ENCODE data around the gene KIRREL1.

Gene KIRREL1

DNA sequence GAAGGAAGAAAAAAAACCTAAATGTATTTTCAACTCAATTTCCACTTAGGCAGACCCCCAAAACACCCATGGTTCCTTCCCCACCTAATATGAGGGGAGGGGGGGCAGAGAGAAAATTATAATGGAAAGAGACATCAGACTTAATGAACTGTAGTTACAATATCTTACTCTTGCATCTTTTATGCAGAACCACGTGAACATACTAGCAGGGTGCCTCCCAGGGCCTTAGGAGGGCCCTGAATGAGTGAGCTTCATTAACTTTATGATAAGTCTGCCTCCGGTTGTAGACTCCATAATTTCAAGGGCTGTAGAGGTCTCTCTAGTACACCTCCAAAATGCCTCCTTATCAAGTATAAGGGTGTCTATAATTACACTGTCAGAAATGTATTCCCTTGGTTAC lies 11.3 kb upstream of the KIRREL1 start:
- in situ Hi-C loops (cut with HindIII; ENCODE audit: low pct_unique_long_range_greater_than_20kb, low sequenced_read_pairs) = no loop called here
- no peak for DNase-seq (ENCODE audit: low read depth in 1 of 2, low spot score in 1 of 2)
- TF ChIP-seq JUND (IDR thresholded peaks at IDR 0.05; ENCODE audit: low read depth) = no peak

DNA sequence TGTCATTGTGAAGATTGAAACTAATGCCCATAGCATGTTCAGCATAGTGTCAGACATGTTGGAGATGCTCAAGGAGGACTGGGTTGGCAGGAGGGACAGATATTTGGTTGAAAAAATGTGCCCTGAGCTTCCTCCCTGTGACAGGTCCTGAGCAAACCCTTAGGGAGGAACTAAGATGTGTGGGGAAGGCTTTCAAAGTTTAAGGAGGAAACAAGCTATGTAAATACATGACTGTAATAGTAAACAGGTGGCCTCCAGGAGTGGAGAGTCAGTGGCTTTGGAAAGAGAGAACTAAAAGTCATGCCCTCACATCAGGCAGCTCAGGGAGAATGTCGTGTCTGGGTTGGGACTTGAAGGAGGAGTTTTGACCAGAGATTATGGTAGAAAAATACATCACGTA lies 9.7 kb upstream of the KIRREL1 start:
- no peak for TF ChIP-seq JUND (IDR thresholded peaks at IDR 0.05; ENCODE audit: low read depth)
- peak in 1 of 2 experiments; percentile 43 for DNase-seq (ENCODE audit: low read depth in 1 of 2, low spot score in 1 of 2)
- in situ Hi-C loops (cut with HindIII; ENCODE audit: low pct_unique_long_range_greater_than_20kb, low sequenced_read_pairs) = no loop called here

DNA sequence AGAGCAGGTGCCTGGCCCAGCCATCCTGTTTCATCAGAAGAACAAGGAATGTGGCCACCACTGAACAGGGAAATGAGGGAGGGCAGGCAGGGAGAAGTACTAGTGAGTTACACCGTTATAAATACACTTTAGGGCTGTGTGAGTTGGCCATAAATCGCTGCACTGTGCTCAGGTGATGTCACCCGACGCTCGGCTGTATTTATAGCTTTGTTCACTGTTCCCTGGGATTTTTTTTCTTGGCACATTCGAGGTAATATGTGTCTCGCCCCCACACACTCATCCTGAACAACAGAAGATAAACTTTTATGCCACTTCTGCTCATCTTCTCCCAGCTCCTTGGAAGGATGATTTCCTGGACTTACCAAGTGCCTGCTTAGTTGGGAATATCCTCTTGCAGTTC lies 9.0 kb upstream of the KIRREL1 start:
- DNase-seq (ENCODE audit: low read depth in 1 of 2, low spot score in 1 of 2) = no peak
- in situ Hi-C loops (cut with HindIII; ENCODE audit: low pct_unique_long_range_greater_than_20kb, low sequenced_read_pairs) = no loop called here
- TF ChIP-seq JUND (IDR thresholded peaks at IDR 0.05; ENCODE audit: low read depth) = no peak

DNA sequence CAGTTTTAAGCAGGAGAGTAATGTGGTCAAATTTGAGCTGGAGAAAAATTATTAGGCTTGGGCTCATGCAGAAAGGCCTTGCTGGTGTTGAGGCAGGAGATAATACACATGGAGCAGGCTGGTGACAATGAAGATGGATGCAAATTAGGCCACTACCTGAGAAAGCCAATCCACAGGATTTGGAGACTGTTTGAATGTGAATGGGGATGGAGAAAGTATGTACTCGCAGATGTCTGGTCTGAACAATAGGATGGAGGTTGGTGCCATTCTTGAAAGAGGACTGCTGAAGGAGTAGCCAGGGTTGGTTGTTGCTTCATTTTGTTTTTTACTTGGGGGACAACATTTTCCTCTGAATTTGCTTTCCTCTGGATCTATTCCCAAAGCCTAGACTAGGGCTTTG lies 8.0 kb upstream of the KIRREL1 start:
- TF ChIP-seq JUND (IDR thresholded peaks at IDR 0.05; ENCODE audit: low read depth) = no peak
- in situ Hi-C loops (cut with HindIII; ENCODE audit: low pct_unique_long_range_greater_than_20kb, low sequenced_read_pairs) = no loop called here
- DNase-seq (ENCODE audit: low read depth in 1 of 2, low spot score in 1 of 2) = no peak

DNA sequence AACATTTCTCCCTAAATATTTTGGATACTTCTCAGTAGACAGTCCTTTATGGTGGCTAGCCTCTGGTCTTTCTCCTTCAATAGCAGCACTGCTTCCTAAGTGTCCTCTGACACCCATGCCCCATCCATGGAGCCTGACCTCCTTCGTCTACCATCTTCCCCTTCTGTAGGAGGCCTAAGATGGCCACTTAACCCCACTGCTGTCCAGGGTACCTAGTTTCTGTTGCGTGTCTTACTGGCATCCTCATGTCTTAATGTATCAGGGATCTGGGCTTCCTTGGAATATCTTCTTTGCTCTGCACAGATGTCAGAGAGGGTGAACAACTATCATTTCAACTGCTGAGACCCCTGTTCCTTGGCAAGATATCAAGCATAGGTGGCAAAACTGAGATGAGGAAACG lies 5.4 kb upstream of the KIRREL1 start:
- TF ChIP-seq JUND (IDR thresholded peaks at IDR 0.05; ENCODE audit: low read depth) = no peak
- in situ Hi-C loops (cut with HindIII; ENCODE audit: low pct_unique_long_range_greater_than_20kb, low sequenced_read_pairs) = no loop called here
- DNase-seq (ENCODE audit: low read depth in 1 of 2, low spot score in 1 of 2) = no peak

DNA sequence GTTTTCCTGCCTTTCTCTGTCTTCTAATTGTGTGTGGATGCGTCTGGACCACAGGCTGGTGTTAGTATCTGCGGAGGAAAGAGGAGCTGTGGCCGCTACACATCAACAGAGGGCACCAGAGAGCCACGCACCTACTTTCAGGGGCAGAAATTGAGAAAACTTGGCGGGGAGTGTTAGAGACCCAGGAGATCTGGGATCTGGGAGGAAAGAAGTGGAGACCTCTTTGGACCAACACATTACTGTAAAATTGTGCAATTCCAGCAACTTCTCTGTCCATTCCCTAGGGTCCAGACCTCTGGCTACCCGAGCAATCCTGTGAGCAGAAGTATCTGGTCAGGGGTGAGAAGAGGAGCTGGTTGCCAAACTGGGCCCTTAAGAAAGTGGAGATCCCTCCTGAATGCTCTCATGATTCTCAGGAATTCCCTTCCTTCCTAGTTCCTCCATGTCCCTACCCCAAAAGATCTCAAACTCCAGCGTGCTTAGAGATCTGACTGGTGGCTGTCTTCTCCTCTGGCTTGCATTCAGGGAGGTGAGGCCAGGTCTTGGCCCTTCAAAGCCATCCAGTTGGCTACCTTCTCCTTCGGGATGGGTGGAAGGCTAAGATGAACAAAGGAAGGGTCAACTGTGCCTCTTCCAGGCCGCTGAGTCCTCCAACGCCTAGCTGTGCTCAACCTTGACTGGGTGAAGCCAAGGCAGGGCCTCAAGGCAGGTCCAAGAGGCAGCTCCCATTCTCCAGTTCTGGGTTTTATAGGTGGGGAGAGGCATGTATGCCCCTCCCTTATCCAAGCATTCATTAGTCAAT lies 1.2 kb upstream of the KIRREL1 start:
- in situ Hi-C loops (cut with HindIII; ENCODE audit: low pct_unique_long_range_greater_than_20kb, low sequenced_read_pairs) = no loop called here
- no peak for TF ChIP-seq JUND (IDR thresholded peaks at IDR 0.05; ENCODE audit: low read depth)
- peak; percentile 75 to 79 for DNase-seq (ENCODE audit: low read depth in 1 of 2, low spot score in 1 of 2)

DNA sequence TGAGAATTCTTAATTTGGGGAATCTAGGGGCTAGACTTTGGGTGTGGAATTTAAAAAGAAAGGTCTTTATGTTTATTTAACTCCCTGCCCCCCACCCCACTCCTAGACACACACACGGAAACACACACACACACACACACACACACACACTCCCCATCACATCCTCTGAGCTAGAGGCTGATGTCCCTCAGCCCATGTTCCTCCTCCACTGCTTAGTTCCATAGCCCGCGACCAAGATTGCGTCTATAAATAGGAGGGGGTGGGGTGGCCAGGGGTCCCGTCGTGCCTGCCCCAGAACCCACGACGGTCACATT lies 655 bp upstream of the KIRREL1 start:
- no peak for DNase-seq (ENCODE audit: low read depth in 1 of 2, low spot score in 1 of 2)
- no peak for TF ChIP-seq JUND (IDR thresholded peaks at IDR 0.05; ENCODE audit: low read depth)
- in situ Hi-C loops (cut with HindIII; ENCODE audit: low pct_unique_long_range_greater_than_20kb, low sequenced_read_pairs) = no loop called here

DNA sequence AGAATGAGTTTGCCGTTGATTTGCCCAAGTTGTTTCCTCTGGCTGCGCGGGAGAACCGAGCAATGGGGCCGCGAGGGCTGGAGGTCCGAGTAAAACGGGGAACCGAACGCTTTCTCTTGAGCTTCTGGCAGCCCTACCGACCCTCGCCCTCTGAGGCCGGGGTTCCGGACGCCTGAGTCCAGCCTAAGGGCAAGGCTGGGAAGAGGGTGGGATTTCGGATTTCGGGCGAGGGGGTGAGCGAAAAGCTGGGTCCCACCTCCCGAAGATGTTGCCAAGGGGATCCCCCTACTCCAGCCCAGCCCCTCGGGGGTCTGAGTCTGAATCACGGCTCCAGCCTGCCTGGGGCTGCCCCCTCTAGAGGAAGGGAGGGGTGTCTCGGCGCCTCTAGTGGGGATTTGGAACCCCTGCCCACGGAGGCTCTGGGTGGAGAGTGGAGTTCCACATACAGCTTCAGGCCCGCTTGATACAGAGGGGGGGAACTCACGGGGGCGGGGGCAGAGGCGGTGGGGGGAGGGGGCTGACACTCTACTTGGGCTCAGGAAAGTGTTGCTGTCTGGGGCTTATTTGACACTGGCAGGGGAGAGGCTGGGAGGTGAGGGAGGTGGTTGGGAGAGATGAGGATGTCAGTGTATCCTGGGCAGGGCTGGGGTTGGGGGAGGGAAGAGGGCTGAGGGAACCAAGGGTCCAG lies 617 bp downstream of the KIRREL1 start:
- in situ Hi-C loops (cut with HindIII; ENCODE audit: low pct_unique_long_range_greater_than_20kb, low sequenced_read_pairs) = no loop called here
- DNase-seq (ENCODE audit: low read depth in 1 of 2, low spot score in 1 of 2) = no peak
- TF ChIP-seq JUND (IDR thresholded peaks at IDR 0.05; ENCODE audit: low read depth) = no peak

DNA sequence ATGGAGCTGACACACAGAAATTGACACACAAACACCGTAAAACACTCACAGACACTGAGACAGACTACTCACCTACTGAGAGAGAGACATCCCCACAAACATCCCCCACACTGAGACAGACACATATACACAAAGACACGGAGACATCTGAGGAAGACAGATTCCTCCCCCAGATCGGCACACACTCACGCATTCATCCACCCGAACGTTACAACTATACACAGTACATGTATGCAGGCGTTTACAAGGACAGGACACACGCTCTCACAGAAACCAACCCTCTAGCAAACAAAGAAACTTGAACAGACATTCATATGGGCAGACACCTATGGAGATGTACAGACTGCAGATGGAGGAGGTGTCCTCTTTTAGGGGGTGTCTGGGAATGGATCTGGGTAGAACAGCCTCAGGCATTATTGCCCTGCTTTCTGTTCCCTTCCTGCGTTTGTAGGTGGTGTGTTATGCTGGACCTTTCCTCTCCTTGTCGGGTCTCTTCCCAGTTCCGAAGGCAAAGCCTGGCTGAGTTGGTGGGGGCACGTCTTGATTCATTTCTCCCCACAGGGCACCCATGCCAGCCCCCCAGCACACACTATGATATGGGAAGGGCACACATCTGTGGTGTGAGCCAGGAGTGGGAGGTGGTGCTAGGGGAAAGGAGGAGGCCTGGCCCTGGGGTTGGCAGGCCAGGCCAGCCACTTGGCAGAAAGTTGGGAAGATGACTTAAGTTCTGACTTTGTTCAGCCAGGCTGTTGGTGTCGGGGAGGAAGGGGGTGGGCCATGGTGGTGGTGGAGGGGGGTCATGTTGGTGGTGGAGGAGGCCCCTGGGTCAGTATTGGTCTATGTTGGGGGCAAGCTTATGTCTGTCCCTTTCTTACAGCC lies 1.5 kb downstream of the KIRREL1 start:
- DNase-seq (ENCODE audit: low read depth in 1 of 2, low spot score in 1 of 2) = no peak
- in situ Hi-C loops (cut with HindIII; ENCODE audit: low pct_unique_long_range_greater_than_20kb, low sequenced_read_pairs) = no loop called here
- TF ChIP-seq JUND (IDR thresholded peaks at IDR 0.05; ENCODE audit: low read depth) = no peak

DNA sequence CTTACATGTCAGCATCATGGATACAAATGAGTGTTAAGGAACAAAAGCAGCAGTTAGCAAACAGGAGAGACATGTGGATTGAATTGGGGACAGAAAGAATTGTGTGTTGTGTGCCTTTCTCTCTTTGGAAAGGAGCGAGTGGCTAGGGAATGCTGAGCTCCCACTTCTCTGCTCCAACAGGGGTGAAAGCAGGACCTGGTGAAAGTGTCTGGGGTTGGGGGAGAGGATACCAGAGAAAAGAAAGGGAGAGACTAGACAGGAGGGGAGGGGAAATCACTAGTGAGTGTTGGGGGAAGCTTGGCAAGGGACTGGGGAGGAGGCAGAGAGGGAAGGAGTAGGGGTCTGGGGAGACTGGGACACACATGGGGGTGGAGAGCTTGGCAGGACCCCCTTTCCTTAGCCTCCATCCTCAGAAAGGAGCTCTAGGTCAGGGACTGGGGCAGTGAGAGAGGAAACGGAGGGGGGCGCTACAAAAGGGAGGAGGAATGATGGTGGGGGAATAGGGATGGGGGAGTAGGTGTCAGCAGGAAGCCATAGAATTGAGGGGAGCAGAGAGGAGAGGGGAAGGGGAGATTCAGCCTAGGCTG lies 2.2 kb downstream of the KIRREL1 start:
- in situ Hi-C loops (cut with HindIII; ENCODE audit: low pct_unique_long_range_greater_than_20kb, low sequenced_read_pairs) = no loop called here
- no peak for DNase-seq (ENCODE audit: low read depth in 1 of 2, low spot score in 1 of 2)
- no peak for TF ChIP-seq JUND (IDR thresholded peaks at IDR 0.05; ENCODE audit: low read depth)

DNA sequence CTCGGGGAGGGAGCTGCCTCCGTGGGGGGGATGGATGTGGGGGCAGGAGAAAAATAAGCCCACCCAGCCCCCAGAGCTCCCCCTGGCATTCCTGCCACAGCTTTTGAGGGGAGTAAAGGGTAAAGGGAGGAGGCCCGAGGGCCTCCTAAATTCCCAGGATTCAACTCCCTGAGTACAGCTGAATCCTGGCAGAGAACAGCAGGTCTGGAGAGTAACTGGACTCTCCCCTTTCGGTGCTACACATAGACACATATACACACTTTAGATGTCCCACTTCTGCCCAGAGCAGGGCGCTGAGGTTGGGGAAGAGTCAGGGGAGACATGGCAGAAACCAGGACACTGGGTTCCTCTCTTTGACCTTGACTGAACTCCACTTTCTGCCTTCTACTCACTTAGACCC lies 3.0 kb downstream of the KIRREL1 start:
- in situ Hi-C loops (cut with HindIII; ENCODE audit: low pct_unique_long_range_greater_than_20kb, low sequenced_read_pairs) = no loop called here
- TF ChIP-seq JUND (IDR thresholded peaks at IDR 0.05; ENCODE audit: low read depth) = no peak
- DNase-seq (ENCODE audit: low read depth in 1 of 2, low spot score in 1 of 2) = no peak

DNA sequence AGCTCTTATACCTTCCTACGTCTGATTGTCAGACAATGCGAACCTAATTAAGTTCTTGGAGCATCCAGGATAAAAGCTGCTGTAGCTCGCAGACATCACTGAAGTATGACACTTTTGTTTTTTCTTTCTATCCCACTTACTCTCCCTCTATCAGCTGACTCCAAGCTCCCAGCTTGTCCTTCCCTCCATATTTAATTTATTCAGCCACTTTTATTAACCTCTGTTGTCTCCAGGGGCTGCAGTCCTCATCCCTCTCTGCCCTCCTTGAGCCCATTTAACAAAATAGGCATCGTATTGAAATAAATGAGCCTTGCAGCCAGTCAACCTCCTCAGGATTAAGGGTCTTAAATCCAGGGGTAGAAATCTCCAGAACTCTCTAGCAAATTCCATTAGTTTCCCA lies 7.1 kb downstream of the KIRREL1 start:
- no peak for DNase-seq (ENCODE audit: low read depth in 1 of 2, low spot score in 1 of 2)
- in situ Hi-C loops (cut with HindIII; ENCODE audit: low pct_unique_long_range_greater_than_20kb, low sequenced_read_pairs) = no loop called here
- TF ChIP-seq JUND (IDR thresholded peaks at IDR 0.05; ENCODE audit: low read depth) = no peak

Data from T47D (cell line).